Measurements from ENCODE around the gene VGF.

VGF gene

GRCh38 chr7:101129603-101130117 lies 35.7 kb downstream of the VGF start:
- ChIA-PET CTCF (interaction anchor here (9.9 kb wide), 1 partner anchor 13 kb away, joined by 81 read pairs; no protein-coding TSS in a partner anchor), POLR2A (interaction anchor here (0.6 kb wide), 1 partner anchor 17 kb away, joined by 6 read pairs; no protein-coding TSS in a partner anchor)
- TF ChIP-seq CTCF (IDR thresholded peaks at IDR 0.05; ENCODE audit: control extremely low read depth, extremely low read depth, low read depth, missing control alignments), result no peak
- DNase-seq (ENCODE audit: extremely low spot score), result no peak

- ChIA-PET POLR2A (no interaction called here), CTCF (interaction anchor here (1.2 to 9.9 kb wide), 4 partner anchors 9 to 69 kb away, joined by 3 to 81 read pairs (median 32); no protein-coding TSS in a partner anchor)
- DNase-seq (ENCODE audit: extremely low spot score), result no peak
- no peak for TF ChIP-seq CTCF (IDR thresholded peaks at IDR 0.05; ENCODE audit: control extremely low read depth, extremely low read depth, low read depth, missing control alignments)
Observed at GRCh38 chr7:101128040-101128834, 37.1 kb downstream of the VGF start.

GRCh38 chr7:101127460-101128039 lies 37.8 kb downstream of the VGF start:
- no peak for DNase-seq (ENCODE audit: extremely low spot score)

GRCh38 chr7:101126651-101127459 lies 38.5 kb downstream of the VGF start, which contains the start of gene SERPINE1:
Gene SERPINE1 (plus strand): TSS chr7:101127104. CDS start chr7:101128394, 1,290 bp downstream.
- no peak for TF ChIP-seq CTCF (IDR thresholded peaks at IDR 0.05; ENCODE audit: control extremely low read depth, extremely low read depth, low read depth, missing control alignments)
- ChIA-PET POLR2A (interaction anchor here (0.5 to 1.2 kb wide), 4 partner anchors 10 to 225 kb away, joined by 3 to 6 read pairs (median 3); no protein-coding TSS in a partner anchor), CTCF (interaction anchor here (1.0 to 9.9 kb wide), 8 partner anchors 8 to 156 kb away, joined by 3 to 81 read pairs (median 8); no protein-coding TSS in a partner anchor)
- DNase-seq (ENCODE audit: extremely low spot score), result peak; percentile 84

More at GRCh38 chr7:101127460-101128039, 37.8 kb downstream of the VGF start:
- ChIA-PET POLR2A (interaction anchor here (1.2 kb wide), 1 partner anchor 11 kb away, joined by 6 read pairs; no protein-coding TSS in a partner anchor), CTCF (interaction anchor here (1.1 to 9.9 kb wide), 6 partner anchors 10 to 68 kb away, joined by 3 to 81 read pairs (median 18); no protein-coding TSS in a partner anchor)
- no peak for TF ChIP-seq CTCF (IDR thresholded peaks at IDR 0.05; ENCODE audit: control extremely low read depth, extremely low read depth, low read depth, missing control alignments)

- CTCF ChIA-PET, result interaction anchor here (0.9 to 9.9 kb wide), 12 partner anchors 7 to 157 kb away, joined by 3 to 81 read pairs (median 4); partner anchors contain the start of gene FIS1
- peak; percentile 43 for DNase-seq (ENCODE audit: extremely low spot score)
- POLR2A ChIA-PET, result interaction anchor here (0.5 to 1.2 kb wide), 3 partner anchors 12 to 224 kb away, joined by 3 to 6 read pairs (median 3); no protein-coding TSS in a partner anchor
Observed at GRCh38 chr7:101125989-101126650, 39.2 kb downstream of the VGF start.

More at GRCh38 chr7:101125989-101126650, 39.2 kb downstream of the VGF start:
- TF ChIP-seq CTCF (IDR thresholded peaks at IDR 0.05; ENCODE audit: control extremely low read depth, extremely low read depth, low read depth, missing control alignments), result no peak

Data from GM10248 (cell line).